Right renal cortex interstitium (tissue), 3 donors: ENCODE measurements around the gene MSH4. TPM values are rescaled to one million over a fixed set of nuclear protein-coding genes. Genes with fewer than 3 reads are reported as not detected.
A peak's percentile ranks its signal among the peaks of the same experiment; 100 is the strongest.
"Not testable (repeated sequence)": the region's sequence is repeated elsewhere in the genome, so short reads cannot be mapped to it uniquely, and the experiment has no call there.

Experiments
- DNase-seq, 3 donors: peaks; one replicate each; pipeline ENCODE4 v3.0.0-alpha.2; 2013; ENCODE audit warnings: low read depth in 3 of 3, low spot score in 2 of 3
- polyA plus RNA-seq, 3 donors: library from polyadenylated mRNA; unstranded; fragments of 120-200 nt; gene quantifications; one replicate each; pipeline ENCODE4 v1.2.1, GENCODE V29; 2013; ENCODE audit not compliant: insufficient read length in 3 of 3

Gene MSH4
- polyA plus RNA-seq, 3 donors: 0.22 to 0.43 (median 0.25) TPM

DNA sequence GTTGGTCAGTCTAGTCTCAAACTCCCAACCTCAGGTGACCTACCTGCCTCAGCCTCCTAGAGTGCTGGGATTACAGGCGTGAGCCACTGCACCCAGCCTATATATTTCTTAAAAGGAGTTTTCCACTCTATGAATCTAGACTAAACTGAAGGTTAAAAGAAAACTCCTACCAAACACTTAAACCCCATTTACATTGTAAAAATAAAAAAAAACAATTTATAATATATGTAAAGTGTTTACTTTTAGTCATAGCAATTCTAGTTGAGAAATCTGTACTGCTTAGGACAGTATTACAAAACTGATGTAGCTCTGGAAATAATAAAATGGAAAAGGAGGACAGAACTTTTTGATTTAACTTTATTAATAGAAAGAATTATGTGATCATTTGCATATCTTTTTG, 126.0 kb downstream of the MSH4 start:
- DNase-seq: no peak

DNA sequence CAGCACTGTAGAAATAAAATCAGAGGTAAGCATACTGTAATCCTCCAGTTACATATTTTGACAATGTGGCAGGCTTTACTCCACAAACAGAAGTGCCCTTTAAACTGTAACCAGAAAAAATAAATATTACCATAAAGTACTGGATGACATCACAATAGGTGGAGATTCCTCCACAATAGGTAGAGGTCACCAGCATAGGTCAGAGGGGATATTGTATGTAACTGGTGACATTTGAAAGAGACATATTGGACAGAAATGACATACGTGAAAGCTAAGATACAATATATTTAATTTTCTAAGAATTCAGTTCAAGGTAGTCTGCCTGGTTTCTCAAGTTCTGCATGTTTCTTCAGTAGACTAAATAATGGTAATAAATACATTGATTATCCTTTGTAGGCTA, 135.6 kb downstream of the MSH4 start, which contains the start of gene ASB17:
Gene ASB17, minus strand, starts transcription at position 101 of the 400 bp plus-strand sequence. CDS start 113 bp downstream, outside the sequence.
- DNase-seq: no peak

DNA sequence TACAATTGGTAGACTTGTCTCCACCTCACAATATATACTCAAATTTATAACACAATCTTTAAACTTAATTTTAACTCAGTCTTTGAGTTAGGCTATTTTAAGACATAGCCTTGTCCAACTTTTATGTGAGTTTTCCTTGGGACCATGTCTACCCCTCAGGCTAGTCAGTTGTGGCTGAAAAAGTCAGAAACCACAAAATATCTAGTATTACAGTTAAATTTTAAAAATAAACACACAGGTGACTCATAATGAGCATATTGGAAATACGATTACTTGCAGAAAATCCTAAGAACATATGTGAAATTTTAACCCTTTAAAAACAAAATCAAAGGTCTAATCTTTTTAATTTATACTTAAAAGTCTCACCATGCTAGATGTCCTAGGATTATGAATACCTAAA, 140.4 kb downstream of the MSH4 start:
- DNase-seq: no peak

GRCh38 chr1:75943037-75943436, 146.4 kb downstream of the MSH4 start:
- DNase-seq: not testable (repeated sequence)

DNA sequence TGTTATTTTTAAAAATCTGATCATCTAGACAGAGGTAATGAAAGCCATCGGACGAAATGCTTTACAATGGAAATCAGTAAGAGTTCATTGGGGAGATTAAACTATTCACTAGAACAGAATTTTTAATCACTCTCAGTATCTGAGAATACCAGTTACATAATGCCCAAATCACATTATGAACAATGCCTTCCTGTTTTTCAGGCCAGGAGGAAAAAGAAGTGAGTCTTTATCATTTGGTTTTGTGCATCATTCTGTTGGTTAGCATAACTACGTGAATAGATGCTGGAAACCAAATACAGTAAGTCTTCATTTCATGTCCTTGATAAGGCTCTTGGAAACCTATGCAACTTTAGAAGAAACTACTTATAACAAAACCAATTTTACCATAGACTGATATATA, 153.5 kb downstream of the MSH4 start:
- no peak for DNase-seq

DNA sequence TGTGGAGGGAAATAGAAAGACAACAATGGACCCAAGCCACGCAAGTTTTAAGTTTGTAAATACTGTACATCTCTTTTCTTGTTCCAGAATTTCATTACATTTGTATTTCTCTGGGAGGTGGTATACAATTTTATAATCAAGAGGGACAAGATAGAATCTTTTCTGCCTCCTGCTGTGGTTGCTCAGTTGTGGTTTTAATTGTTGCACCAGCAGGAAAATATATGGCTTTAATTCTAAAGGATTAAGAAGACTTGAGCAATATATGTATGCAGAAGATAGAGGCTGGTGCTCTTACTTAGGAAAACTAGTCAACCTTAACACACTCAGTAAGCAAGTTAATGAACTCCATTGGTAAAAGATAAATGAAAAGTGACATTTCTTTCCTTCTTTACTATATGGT, 155.3 kb downstream of the MSH4 start:
- no peak for DNase-seq

DNA sequence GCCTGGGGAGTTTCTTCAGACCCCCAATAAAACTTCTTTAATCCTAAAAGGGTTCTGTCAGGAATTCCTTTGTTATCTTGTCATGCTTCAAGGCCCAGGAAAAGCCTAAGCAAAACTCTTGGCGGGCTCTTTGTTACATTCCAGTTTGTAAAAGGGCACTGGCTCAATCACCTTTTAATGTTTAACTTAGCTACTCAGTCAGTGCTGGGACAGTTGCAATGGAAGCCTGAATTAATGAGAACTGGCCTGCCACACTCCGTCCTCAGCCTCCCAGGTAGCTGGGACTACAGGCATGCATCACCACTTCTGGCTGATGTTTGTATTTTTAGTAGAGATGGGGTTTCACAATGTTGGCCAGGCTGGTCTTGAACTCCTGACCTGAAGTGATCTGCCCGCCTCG, 156.8 kb downstream of the MSH4 start:
- DNase-seq: peak in 2 of 3 donors; percentile 1 to 6

- DNase-seq: no peak
These were observed 157.9 kb downstream of the MSH4 start for GRCh38 chr1:75954586-75954985.

Other genes with a start within 250 kb of the MSH4 start
- 10 to 100 TPM; 10.3 to 14.9 (median 10.4) TPM for gene SLC44A5, start 185.8 kb upstream of the MSH4 start, polyA plus RNA-seq
- 100 to 1,000 TPM; 133 to 150 (median 137) TPM for gene ACADM, start 72.2 kb upstream of the MSH4 start, polyA plus RNA-seq
- gene RABGGTB, start 10.6 kb upstream of the MSH4 start, polyA plus RNA-seq: 10 to 100 TPM; 90.0 to 99.6 (median 96.2) TPM
- gene ASB17, start 135.5 kb downstream of the MSH4 start, polyA plus RNA-seq: not detected